DMS153 treated with DMSO at 0.1 percent for 48 hours (cell line): ENCODE results near the gene DPH7.
"Not testable (repeated sequence)": the region's sequence is repeated elsewhere in the genome, so short reads cannot be mapped to it uniquely, and the experiment has no call there.

Experiments
- DNase-seq: peaks from one replicate; lab custom pipeline; 2025; ENCODE audit not compliant: unreplicated experiment; lab: John Stamatoyannopoulos, UW

Gene DPH7

GRCh38 chr9:137578518-137579258 is at the start of gene DPH7:
TSS of gene DPH7 (minus strand) at chr9:137578925. CDS start at chr9:137578777, 148 bp downstream.
- peak; percentile 78 for DNase-seq

- DNase-seq: not testable (repeated sequence)
Observed at GRCh38 chr9:137627406-137627805, 48.7 kb upstream of the DPH7 start.

DNA sequence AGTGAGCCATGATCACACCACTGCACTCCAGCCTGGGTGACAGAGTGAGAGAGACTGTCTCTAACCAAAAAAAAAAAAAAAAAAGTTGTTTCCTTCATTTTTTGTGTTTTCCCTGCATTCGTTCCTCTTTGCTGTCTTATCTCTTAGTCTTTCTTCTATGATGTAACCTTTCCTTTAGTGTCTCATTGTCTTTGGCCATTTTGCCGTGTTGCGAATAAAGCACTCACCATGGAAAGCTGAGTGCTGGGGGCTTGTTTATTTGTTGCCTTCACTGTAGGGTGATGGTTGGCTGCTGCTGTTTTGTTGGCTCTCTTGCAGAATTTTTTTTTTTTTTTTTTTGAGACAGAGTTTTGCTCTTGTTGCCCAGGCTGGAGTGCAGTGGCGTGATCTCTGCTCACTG is 47.7 kb upstream of the DPH7 start:
- DNase-seq: no peak

- not testable (repeated sequence) for DNase-seq
Observed at GRCh38 chr9:137622211-137622610, 43.5 kb upstream of the DPH7 start.

DNA sequence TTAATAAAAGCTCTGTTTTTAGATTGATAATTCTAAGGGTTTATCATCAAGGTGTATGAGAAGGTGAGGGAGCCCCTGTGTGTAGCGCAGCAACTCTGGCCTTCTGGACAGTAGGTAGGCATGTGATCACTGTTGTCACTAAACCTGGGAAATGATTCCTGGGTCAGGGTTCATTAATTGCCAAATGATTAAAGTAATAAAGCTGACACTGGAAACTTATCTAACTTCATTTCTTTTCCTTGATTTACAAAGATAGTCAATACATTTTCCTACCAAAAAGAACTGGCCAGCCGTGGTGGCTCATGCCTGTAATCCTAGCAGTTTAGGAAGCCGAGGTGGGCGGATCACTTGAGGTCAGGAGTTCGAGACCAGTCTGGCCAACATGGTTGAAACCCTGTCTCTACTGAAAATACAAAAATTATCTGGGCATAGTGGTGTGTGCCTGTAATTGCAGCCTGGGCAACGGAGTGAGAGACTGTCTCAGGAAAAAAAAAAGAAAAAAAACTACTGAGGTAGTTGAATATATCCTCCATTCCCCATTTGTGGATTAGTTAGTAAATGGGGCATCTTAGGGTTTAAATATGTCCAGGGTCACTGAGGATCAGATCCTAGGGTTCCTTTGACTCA is 42.5 kb upstream of the DPH7 start:
- no peak for DNase-seq

DNA sequence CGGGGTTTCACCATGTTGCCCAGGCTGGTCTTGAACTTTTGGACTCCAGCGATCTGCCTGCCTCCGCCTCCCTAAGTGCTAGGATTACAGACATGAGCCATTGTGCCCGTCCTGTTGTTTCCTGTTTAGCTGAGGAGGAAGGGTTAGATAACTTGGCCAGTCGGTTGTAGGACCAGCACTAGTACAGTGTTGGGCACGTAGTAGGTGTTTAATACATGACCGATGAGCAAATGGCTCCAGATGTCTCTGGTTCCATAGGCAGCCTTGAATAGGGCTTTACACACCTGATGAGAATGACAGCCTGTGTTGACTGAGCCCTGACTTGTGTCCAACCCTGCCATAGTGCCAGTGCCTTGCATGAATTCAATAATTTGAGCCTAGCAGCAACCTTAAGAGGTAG is 41.9 kb upstream of the DPH7 start:
- no peak for DNase-seq

DNA sequence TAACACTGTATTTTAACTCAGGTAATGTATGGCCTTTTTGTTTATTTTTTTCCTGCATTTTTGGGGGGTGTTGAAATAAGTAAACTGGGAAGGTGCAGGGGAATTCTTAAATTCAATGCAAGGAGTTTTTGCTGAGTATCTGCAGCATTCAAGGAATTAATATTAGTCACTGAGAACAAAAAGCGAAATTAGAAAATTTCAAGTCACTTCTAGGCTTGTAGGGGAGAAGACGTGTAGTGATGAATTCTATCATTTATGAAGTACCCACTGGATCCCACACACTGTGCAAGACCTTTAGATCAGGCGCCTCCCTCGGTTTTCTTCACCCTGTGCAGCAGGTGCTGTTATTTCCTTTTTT is 41.3 kb upstream of the DPH7 start:
- DNase-seq: no peak

- no peak for DNase-seq
Observed at GRCh38 chr9:137619240-137620047, 40.7 kb upstream of the DPH7 start.

GRCh38 chr9:137618105-137619067 is 39.7 kb upstream of the DPH7 start, which contains the start of gene EHMT1:
TSS of gene EHMT1 (plus strand) at chr9:137619005. CDS start at chr9:137619029, 24 bp downstream.
- peak; percentile 85 for DNase-seq

DNA sequence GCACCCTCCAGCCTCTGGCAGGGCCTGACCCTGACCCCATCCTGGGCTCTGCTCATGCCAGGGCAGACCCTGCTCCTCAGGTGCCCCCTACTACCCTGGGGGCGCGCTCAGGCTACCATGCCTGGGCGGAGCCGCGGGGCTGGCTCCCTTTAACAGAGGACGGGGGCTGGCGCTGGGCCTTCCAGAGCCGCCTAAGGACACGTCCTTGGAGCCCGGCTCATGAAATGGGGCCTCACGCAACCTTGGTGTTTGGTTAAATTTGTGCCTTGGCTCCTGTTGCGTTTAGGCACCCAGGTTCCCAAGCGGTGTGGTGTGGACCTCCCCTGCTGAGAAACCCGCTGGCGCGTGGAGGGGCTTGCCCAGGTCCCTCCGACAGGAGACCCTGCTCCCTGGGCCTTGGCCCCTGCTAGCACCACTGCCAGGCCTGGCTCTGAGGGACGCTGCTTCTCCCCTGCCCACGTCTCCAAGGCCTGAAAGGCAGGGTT is 36.7 kb upstream of the DPH7 start:
- DNase-seq: no peak

DNA sequence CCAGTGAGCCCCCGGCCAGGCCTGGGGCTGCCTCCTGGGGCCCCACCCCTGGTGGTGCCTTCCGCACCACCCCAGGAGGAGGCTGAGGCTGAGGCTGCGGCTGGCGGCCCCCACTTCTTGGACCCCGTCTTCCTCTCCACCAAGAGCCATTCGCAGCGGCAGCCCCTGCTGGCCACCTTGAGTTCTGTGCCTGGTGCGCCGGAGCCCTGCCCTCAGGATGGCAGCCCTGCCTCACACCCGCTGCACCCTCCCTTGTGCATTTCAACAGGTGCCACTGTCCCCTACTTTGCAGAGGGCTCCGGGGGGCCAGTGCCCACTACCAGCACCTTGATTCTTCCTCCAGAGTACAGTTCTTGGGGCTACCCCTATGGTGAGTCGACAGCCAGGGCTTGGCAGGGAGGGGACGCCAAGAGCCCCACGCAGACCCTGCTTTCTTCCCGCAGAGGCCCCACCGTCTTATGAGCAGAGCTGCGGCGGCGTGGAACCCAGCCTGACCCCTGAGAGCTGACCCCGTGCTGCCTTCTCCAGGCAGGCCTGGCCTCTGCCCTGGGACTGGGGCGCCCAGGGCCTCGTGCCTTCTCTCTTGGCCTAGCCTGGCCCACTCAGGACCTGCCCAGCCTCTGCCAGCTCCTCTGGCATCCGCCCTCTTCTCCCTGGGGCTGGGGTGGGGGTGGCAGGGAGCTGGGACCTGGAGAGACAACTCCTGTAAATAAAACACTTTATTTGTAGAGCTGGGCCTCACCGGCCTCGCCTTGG is 36.1 kb upstream of the DPH7 start:
- DNase-seq: no peak

DNA sequence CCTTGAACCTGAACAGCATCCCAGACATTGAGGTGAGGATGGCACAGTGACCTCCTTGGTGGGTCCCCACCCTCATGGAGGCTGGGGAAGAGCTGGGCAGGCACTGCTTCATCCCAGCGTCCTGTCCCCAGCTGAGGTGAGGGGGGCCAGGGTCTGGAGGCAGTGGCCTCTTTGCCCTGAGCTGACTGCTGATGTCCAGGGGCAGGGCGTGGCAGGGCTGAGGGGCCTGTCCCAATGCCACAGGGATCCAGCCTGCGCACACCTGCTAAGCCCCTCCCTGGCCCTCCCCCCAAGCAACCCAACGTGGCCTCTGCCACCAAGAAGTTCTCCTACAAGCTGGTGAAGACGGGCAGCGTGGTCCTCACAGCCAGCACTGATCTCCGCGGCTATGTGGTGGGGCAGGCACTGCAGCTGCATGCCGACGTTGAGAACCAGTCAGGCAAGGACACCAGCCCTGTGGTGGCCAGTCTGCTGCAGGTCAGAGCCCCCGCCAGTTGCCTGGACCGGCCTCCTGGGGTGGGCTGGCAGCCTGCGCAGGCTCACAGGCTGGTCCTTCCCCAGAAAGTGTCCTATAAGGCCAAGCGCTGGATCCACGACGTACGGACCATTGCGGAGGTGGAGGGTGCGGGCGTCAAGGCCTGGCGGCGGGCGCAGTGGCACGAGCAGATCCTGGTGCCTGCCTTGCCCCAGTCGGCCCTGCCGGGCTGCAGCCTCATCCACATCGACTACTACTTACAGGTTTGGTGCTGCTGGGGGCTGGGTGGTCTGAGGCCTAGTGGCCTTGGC is 35.2 kb upstream of the DPH7 start:
- no peak for DNase-seq

GRCh38 chr9:137613259-137613658 is 34.5 kb upstream of the DPH7 start:
- no peak for DNase-seq

DNA sequence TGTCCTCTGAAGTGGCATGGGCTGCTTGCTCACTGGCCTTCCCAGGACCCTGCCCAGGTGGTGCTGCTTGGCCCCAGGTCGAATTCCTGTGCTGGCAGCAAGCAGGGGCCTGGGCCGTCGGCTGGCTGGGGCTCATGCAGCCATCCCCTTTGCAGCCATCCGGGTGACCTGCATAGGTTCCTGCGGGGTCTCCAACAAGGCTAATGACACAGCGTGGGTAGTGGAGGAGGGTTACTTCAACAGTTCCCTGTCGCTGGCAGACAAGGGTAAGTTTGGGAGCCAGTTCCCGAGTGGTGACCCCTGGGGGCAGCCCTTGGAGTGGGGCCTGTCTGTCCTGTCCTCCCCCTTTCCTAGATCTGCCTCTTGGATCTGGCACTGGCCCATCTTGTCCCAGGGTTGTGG is 34.0 kb upstream of the DPH7 start:
- DNase-seq: no peak

- no peak for DNase-seq
Observed at GRCh38 chr9:137611623-137612609, 33.2 kb upstream of the DPH7 start.

GRCh38 chr9:137610944-137611343 is 32.2 kb upstream of the DPH7 start:
- no peak for DNase-seq

DNA sequence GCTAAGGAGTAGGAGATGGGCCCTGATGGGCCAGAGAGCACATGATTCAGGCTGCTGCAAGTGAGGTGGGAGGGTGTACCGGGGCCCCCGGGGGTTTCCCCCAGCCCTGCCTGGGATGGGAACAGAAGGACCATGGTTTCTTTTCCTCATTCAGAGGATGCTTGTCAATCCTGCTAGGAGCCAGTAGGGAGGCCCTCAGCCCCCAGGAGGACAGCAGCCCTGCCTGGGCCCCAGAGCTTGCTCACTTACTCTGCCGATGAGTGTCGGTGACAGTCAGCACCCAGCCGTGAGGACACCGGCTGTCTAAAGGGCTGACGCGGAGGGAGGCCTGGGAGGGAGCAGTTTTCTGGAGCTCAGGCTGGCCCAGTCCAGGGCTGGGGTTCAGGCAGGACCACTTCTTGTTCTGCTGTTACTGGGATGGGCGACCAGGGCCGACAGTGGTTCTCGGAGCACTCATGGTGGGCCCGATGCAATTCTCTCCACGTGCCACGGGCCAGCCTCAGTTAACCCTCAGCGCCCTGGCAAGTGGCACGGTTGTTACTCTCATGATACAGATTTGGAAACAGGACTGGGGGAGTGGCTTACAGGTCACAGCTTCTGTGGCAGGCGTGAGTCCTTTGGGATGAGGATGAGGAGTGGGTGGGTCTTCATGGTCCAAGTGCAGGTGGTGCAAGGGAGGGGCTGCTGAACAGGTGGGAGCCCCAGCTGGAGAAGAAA is 28.6 kb upstream of the DPH7 start:
- DNase-seq: no peak
